ENCODE data around the gene C1RL. TPM values are rescaled to one million over a fixed set of nuclear protein-coding genes. Genes with fewer than 3 reads are reported as not detected.
A peak's percentile ranks its signal among the peaks of the same experiment; 100 is the strongest.

The C1RL gene
- total RNA-seq, 1 donor from 2014 or later, result 32.4 TPM

GRCh38 chr12:7096006-7096932 is 12.7 kb downstream of the C1RL start:
- peaks cover 7% of the 10 kb centered on the region for H3K27me3 Mint-ChIP-seq
- H3K4me1 Mint-ChIP-seq (ENCODE audit: unreplicated experiment), result peaks cover 5% of the 10 kb centered on the region
- peaks cover 13% of the 10 kb centered on the region for H3K36me3 Mint-ChIP-seq
- no peaks in the 10 kb centered on the region for H3K9me3 Mint-ChIP-seq
- DNase-seq (ENCODE audit: extremely low spot score, unreplicated experiment), result no peak
- TF ChIP-seq CTCF (conservative IDR thresholded peaks at IDR 0.05), result no peak
- no peak overlapping the region for H3K4me3 Mint-ChIP-seq
- no peak overlapping the region for H3K27ac Mint-ChIP-seq

GRCh38 chr12:7093892-7094291 is 15.1 kb downstream of the C1RL start:
- Mint-ChIP-seq H3K9me3 (no peaks in the 10 kb centered on the region), H3K36me3 (peaks cover 7% of the 10 kb centered on the region), H3K4me1 (ENCODE audit: unreplicated experiment) (peaks cover 10% of the 10 kb centered on the region), H3K4me3 (no peak overlapping the region), H3K27ac (no peak overlapping the region), H3K27me3 (peaks cover 17% of the 10 kb centered on the region)
- no peak for TF ChIP-seq CTCF (conservative IDR thresholded peaks at IDR 0.05)
- DNase-seq (ENCODE audit: extremely low spot score, unreplicated experiment), result no peak

- peaks cover 10% of the 10 kb centered on the region for H3K4me1 Mint-ChIP-seq (ENCODE audit: unreplicated experiment)
- no peak for TF ChIP-seq CTCF (conservative IDR thresholded peaks at IDR 0.05)
- peaks cover 18% of the 10 kb centered on the region for H3K27me3 Mint-ChIP-seq
- no peak overlapping the region for H3K4me3 Mint-ChIP-seq
- no peaks in the 10 kb centered on the region for H3K9me3 Mint-ChIP-seq
- DNase-seq (ENCODE audit: extremely low spot score, unreplicated experiment), result no peak
- peaks cover 4% of the 10 kb centered on the region for H3K36me3 Mint-ChIP-seq
- H3K27ac Mint-ChIP-seq, result no peak overlapping the region
Measured at GRCh38 chr12:7093486-7093885, 15.5 kb downstream of the C1RL start.

- no peak overlapping the region for H3K4me3 Mint-ChIP-seq
- peaks cover 18% of the 10 kb centered on the region for H3K27me3 Mint-ChIP-seq
- no peaks in the 10 kb centered on the region for H3K9me3 Mint-ChIP-seq
- no peaks in the 10 kb centered on the region for H3K36me3 Mint-ChIP-seq
- peaks cover 10% of the 10 kb centered on the region for H3K4me1 Mint-ChIP-seq (ENCODE audit: unreplicated experiment)
- no peak overlapping the region for H3K27ac Mint-ChIP-seq
- no peak for TF ChIP-seq CTCF (conservative IDR thresholded peaks at IDR 0.05)
- no peak for DNase-seq (ENCODE audit: extremely low spot score, unreplicated experiment)
Measured at GRCh38 chr12:7092986-7093460, 16.0 kb downstream of the C1RL start.

- TF ChIP-seq CTCF (conservative IDR thresholded peaks at IDR 0.05), result peak; percentile 96
- Mint-ChIP-seq H3K9me3 (no peaks in the 10 kb centered on the region), H3K4me3 (peak within 1 kb of the TSS; percentile 83)
Measured at GRCh38 chr12:7092229-7092985, 16.6 kb downstream of the C1RL start, which contains the start of gene C1R. TSS of gene C1R (minus strand) at chr12:7092445. CDS start at chr12:7092388, 57 bp downstream.

More at GRCh38 chr12:7092229-7092985, 16.6 kb downstream of the C1RL start, which contains the start of gene C1R:
- Mint-ChIP-seq H3K4me1 (ENCODE audit: unreplicated experiment) (peaks cover 10% of the 10 kb centered on the region), H3K27ac (peak within 1 kb of the TSS; percentile 80), H3K36me3 (no peaks in the 10 kb centered on the region), H3K27me3 (peaks cover 23% of the 10 kb centered on the region)
- no peak for DNase-seq (ENCODE audit: extremely low spot score, unreplicated experiment)

All from type B pancreatic cell (in vitro differentiated cells).